IMR-90 (cell line): ENCODE measurements around the gene PAX2. TPM values are rescaled to one million over a fixed set of nuclear protein-coding genes. Genes with fewer than 3 reads are reported as not detected.

Experiments used
- ATAC-seq: fragments of 200-7000 bp; cut with Tn5 transposase; 2 replicates; pipeline ENCODE4 v1.9.1; 2020; ENCODE audit warnings: low read depth, mild to moderate bottlenecking, moderate library complexity
- BruUV-seq: library from RNA; stranded (reverse); fragments of 400-500 nt; replicated peaks from 2 replicates; lab custom pipeline; 2021; lab: Mats Ljungman, UMichigan
- CTCF ChIA-PET: fragments of 300-600 bp; formaldehyde crosslinking; extraction: SDS; loops from one replicate; lab custom pipeline; 2021; ENCODE audit warnings: antibody characterized with exemption; lab: Yijun Ruan, JAX
- POLR2A ChIA-PET: fragments of 300-600 bp; sonication (Branson Sonifier 250); formaldehyde crosslinking; loops from one replicate; lab custom pipeline; 2022; ENCODE audit warnings: antibody characterized with exemption; ENCODE audit not compliant: unreplicated experiment; lab: Charles Lee
- DNase-seq: peaks from one replicate; pipeline ENCODE4 v3.0.0; 2013
- H2AFZ ChIP-seq: replicated peaks from 2 replicates; pipeline ENCODE3; 2013; ENCODE audit warnings: low read length, mild to moderate bottlenecking; ENCODE audit not compliant: poor library complexity
- H2AK5ac ChIP-seq: 2 replicates; pipeline ENCODE4 v1.6.1; 2013; ENCODE audit warnings: low read depth, low read length, inconsistent platforms
- H2AK9ac ChIP-seq: replicated peaks from 2 replicates; pipeline ENCODE3; 2013; ENCODE audit warnings: mild to moderate bottlenecking, low read depth, low read length, moderate library complexity; ENCODE audit not compliant: poor library complexity
- H2BK120ac ChIP-seq: 2 replicates; pipeline ENCODE4 v1.6.1; 2013; ENCODE audit warnings: low read depth, low read length, inconsistent platforms
- H2BK15ac ChIP-seq: 3 replicates; pipeline ENCODE4 v1.6.1; 2013; ENCODE audit warnings: low read depth, low read length, inconsistent platforms
- H2BK20ac ChIP-seq: 2 replicates; pipeline ENCODE4 v1.6.1; 2013; ENCODE audit warnings: low read depth, mild to moderate bottlenecking, inconsistent platforms, low read length, moderate library complexity
- H2BK5ac ChIP-seq: 2 replicates; pipeline ENCODE4 v1.6.1; 2013; ENCODE audit warnings: mild to moderate bottlenecking, low read depth, low read length, inconsistent platforms; ENCODE audit not compliant: poor library complexity, severe bottlenecking
- H3K14ac ChIP-seq: replicated peaks from 2 replicates; pipeline ENCODE4 v1.6.1; 2013; ENCODE audit warnings: low read depth, low read length, inconsistent platforms
- H3K18ac ChIP-seq: 2 replicates; pipeline ENCODE4 v1.6.1; 2013; ENCODE audit warnings: low read depth, low read length, control low read depth
- H3K23ac ChIP-seq: 2 replicates; pipeline ENCODE4 v1.6.1; 2013; ENCODE audit warnings: low read depth, low read length, inconsistent platforms
- H3K27ac ChIP-seq: 2 replicates; pipeline ENCODE4 v1.5.1; 2013; ENCODE audit warnings: mild to moderate bottlenecking, control low read depth, low read length; ENCODE audit not compliant: insufficient read depth
- H3K27me3 ChIP-seq: 2 replicates; pipeline ENCODE4 v1.6.1; 2013; ENCODE audit warnings: low read length; ENCODE audit not compliant: control insufficient read depth, insufficient read depth
- H3K36me3 ChIP-seq: 2 replicates; pipeline ENCODE4 v1.6.1; 2013; ENCODE audit warnings: low read length, mixed read lengths; ENCODE audit not compliant: control insufficient read depth, insufficient read depth
- H3K4ac ChIP-seq: 2 replicates; pipeline ENCODE4 v1.6.1; 2013; ENCODE audit warnings: low read depth, low read length, inconsistent platforms
- H3K4me1 ChIP-seq: 2 replicates; pipeline ENCODE4 v1.6.1; 2013; ENCODE audit warnings: low read length, mixed read lengths; ENCODE audit not compliant: control insufficient read depth, insufficient read depth
- H3K4me2 ChIP-seq: 2 replicates; pipeline ENCODE4 v1.6.1; 2013; ENCODE audit warnings: low read depth, mild to moderate bottlenecking, control low read depth, low read length, moderate library complexity
- H3K4me3 ChIP-seq: 2 replicates; pipeline ENCODE4 v1.5.1; 2013; ENCODE audit warnings: low read depth, mild to moderate bottlenecking, control low read depth, low read length, moderate library complexity; ENCODE audit not compliant: insufficient read depth
- H3K56ac ChIP-seq: 2 replicates; pipeline ENCODE4 v1.6.1; 2013; ENCODE audit warnings: low read length, inconsistent platforms; ENCODE audit not compliant: insufficient read depth; ENCODE audit errors: extremely low read depth
- H3K79me1 ChIP-seq, 2 experiments: 2 replicates each; pipeline ENCODE4 v1.6.1; 2013; ENCODE audit warnings: low read length in 2 of 2, inconsistent platforms in 1 of 2, low read depth in 1 of 2
- H3K9ac ChIP-seq: 2 replicates; pipeline ENCODE4 v1.6.1; 2013; ENCODE audit warnings: low read depth, low read length, control low read depth
- H3K9me1 ChIP-seq: 2 replicates; pipeline ENCODE4 v1.6.1; 2013; ENCODE audit warnings: low read length, inconsistent platforms; ENCODE audit not compliant: insufficient read depth
- H3K9me3 ChIP-seq: 2 replicates; pipeline ENCODE4 v1.6.1; 2013; ENCODE audit warnings: low read length; ENCODE audit not compliant: control insufficient read depth, insufficient read depth
- H4K20me1 ChIP-seq: 2 replicates; pipeline ENCODE4 v1.6.1; 2013; ENCODE audit warnings: low read length, inconsistent platforms; ENCODE audit not compliant: insufficient read depth
- H4K5ac ChIP-seq: 2 replicates; pipeline ENCODE4 v1.6.1; 2013; ENCODE audit warnings: mild to moderate bottlenecking, low read depth, low read length, control low read depth
- H4K8ac ChIP-seq, 2 experiments: 2 replicates each; pipeline ENCODE4 v1.6.1; 2013; ENCODE audit warnings: low read depth in 2 of 2, low read length in 2 of 2, control low read depth in 1 of 2, inconsistent platforms in 1 of 2
- H4K91ac ChIP-seq: 2 replicates; pipeline ENCODE4 v1.6.1; 2013; ENCODE audit warnings: low read depth, low read length, inconsistent platforms; ENCODE audit not compliant: insufficient read depth
- MXI1 ChIP-seq: IDR thresholded peaks from 2 replicates; pipeline ENCODE4 v1.6.1; 2012; ENCODE audit warnings: low read depth, mild to moderate bottlenecking, low read length, moderate library complexity, borderline replicate concordance
- WGBS, 2 experiments: methylation state at CpG; one replicate each; pipeline versions ENCODE4 v1.1.5 to v1.1.7; 2013; ENCODE audit warnings: missing lambda C conversion rate in 2 of 2; ENCODE audit not compliant: insufficient read length in 1 of 2; ENCODE audit errors: extremely low coverage in 2 of 2; 5-methylcytosine and 5-hydroxymethylcytosine counted together
- dilution Hi-C: fragments of 300-500 bp; cut with HindIII; formaldehyde crosslinking; loops from one replicate; pipeline ENCODE4 v1.14.3; 2018; ENCODE audit warnings: low sequenced_read_pairs; ENCODE audit not compliant: unreplicated experiment
- in situ Hi-C: fragments of 300-500 bp; cut with MboI; formaldehyde crosslinking; loops from 3 replicates; pipeline ENCODE4 v1.14.3; 2019; ENCODE audit warnings: low sequenced_read_pairs, inconsistent platforms, mixed read lengths
- intact Hi-C: fragments of 100-400 bp; cut with micrococcal nuclease; formaldehyde crosslinking; loops from 2 replicates; pipeline ENCODE4 v1.10.0; 2022
- polyA plus RNA-seq, 3 experiments: library from polyadenylated mRNA; depleted of rRNA; stranded (reverse); fragments of >200 nt; gene quantifications; 2 replicates each; pipeline ENCODE4 v1.2.3, GENCODE V29; 2012; ENCODE audit warnings: low replicate concordance in 1 of 3
- total RNA-seq: library from RNA; depleted of rRNA; stranded (reverse); fragments of >200 nt; gene quantifications from 2 replicates; pipeline ENCODE4 v1.2.3, GENCODE V29; 2012

Gene PAX2
- total and polyA plus RNA-seq, 2 of the 4 experiments (the other 2 are of a cell fraction), result not detected

DNA sequence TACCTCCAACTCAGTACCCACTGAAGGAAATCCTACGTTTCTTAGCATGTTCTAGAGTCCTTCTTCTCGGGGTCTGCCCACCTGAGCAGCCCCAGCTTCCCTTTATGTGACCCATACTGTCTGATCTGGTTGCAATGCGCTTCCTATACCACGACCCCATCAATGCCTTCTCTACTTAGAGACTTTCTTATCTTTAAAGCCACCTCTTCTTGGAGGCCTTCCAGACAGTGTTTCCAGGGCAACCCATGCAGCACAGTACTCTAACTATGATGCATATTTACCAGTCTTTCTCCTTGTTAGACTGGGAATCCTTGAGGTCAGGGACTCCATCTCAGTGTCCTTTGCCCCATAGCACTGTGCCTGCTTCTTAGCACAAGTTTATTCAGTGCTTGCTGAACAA, 112.9 kb downstream of the PAX2 start:
- Histone ChIP-seq H2BK20ac (no peak overlapping the region), H2AK5ac (no peak overlapping the region), H3K9ac (no peak overlapping the region), H3K27me3 (peaks cover 56% of the 10 kb centered on the region), H3K79me1 (no peaks in the 10 kb centered on the region), H3K27ac (no peak overlapping the region), H2BK120ac (no peak overlapping the region), H3K23ac (no peak overlapping the region), H2BK5ac (no peak overlapping the region), H3K4me3 (no peak overlapping the region), H3K9me1 (no peaks in the 10 kb centered on the region), H3K18ac (no peak overlapping the region), H3K36me3 (no peaks in the 10 kb centered on the region), H3K56ac (no peak overlapping the region), H4K8ac (no peak overlapping the region), H3K4ac (no peak overlapping the region), H2AK9ac (no peak overlapping the region), H3K4me1 (no peaks in the 10 kb centered on the region), H4K5ac (no peak overlapping the region), H3K9me3 (peaks cover 5% of the 10 kb centered on the region), H2AFZ (no peak overlapping the region), H2BK15ac (no peak overlapping the region), H3K4me2 (no peak overlapping the region), H4K20me1 (no peaks in the 10 kb centered on the region), H3K14ac (no peak overlapping the region), H4K91ac (no peak overlapping the region)
- in situ Hi-C loops, result no loop called here
- intact Hi-C loops, result no loop called here
- dilution Hi-C loops, result no loop called here
- no peak for TF ChIP-seq MXI1
- WGBS, 2 experiments, result 20% methylated on average over 4 of the region's 4 CpGs; no CpG with 5 or more reads in 1 of the 2 experiments
- BruUV-seq, result no TSS peak
- ChIA-PET POLR2A (no interaction called here), CTCF (no interaction called here)
- DNase-seq, result no peak
- ATAC-seq, result no peak
